Left lung (tissue), 10 donors: ENCODE results near the gene DUS1L. TPM values are rescaled to one million over a fixed set of nuclear protein-coding genes. Genes with fewer than 3 reads are reported as not detected.

Experiments used
- ATAC-seq: fragments of 200-7000 bp; cut with Tn5 transposase; one replicate; pipeline ENCODE4 v1.9.1; 2020; ENCODE audit warnings: moderate library complexity
- DNase-seq, 4 donors: peaks; one replicate each; pipeline ENCODE4 v3.0.0-alpha.2; 2013 to 2020
- H3K27ac ChIP-seq, 2 donors: fragments of 200-600 bp; sonication (generic) in 1 of 2; one replicate each; pipeline versions ENCODE4 v1.5.0 to v1.8.0; 2020 to 2021
- H3K27me3 ChIP-seq, 2 donors: fragments of 200-600 bp; sonication (generic) in 1 of 2; one replicate each; pipeline versions ENCODE4 v1.5.0 to v1.8.0; 2020 to 2021
- H3K36me3 ChIP-seq, 2 donors: fragments of 200-600 bp; sonication (generic) in 1 of 2; one replicate each; pipeline versions ENCODE4 v1.5.0 to v1.8.0; 2020 to 2021
- H3K4me1 ChIP-seq, 2 donors: fragments of 200-600 bp; one replicate each; pipeline ENCODE4 v1.8.0; 2021
- H3K4me3 ChIP-seq, 2 donors: fragments of 200-600 bp; sonication (generic) in 1 of 2; one replicate each; pipeline versions ENCODE4 v1.5.0 to v1.8.0; 2020 to 2021; ENCODE audit warnings: mild to moderate bottlenecking in 1 of 2
- H3K9me3 ChIP-seq, 2 donors: fragments of 200-600 bp; sonication (generic) in 1 of 2; one replicate each; pipeline versions ENCODE4 v1.5.0 to v1.8.0; 2020 to 2021
- CTCF ChIP-seq, 2 donors: fragments of 200-600 bp; sonication (generic) in 1 of 2; IDR thresholded peaks; one replicate each; pipeline versions ENCODE4 v1.5.0 to v1.8.0; 2021; ENCODE audit warnings: antibody characterized with exemption in 2 of 2
- intact Hi-C, 2 donors: fragments of 100-400 bp; cut with DNase I; formaldehyde crosslinking; loops; one replicate each; pipeline versions ENCODE4 v1.11.2 to v1.14.2; 2022
- polyA plus RNA-seq, 6 donors: library from polyadenylated mRNA; unstranded; fragments of 120-200 nt; gene quantifications; one replicate each; pipeline ENCODE4 v1.2.1, GENCODE V29; 2013; ENCODE audit not compliant: insufficient read length in 6 of 6
- total RNA-seq, 2 donors: library from RNA; stranded (reverse); fragmentation: NEBNext Ultra II Directional; extraction: Animal tissue kit (Norgen Biotek cat#: 25700); gene quantifications; one replicate each; pipeline ENCODE4 v1.2.1, GENCODE V29; 2021
- donor health status: DM: no; HTN: yes; CAD: no.
- donor health status: DM: no; HTN: no; CAD: no.

DUS1L gene
- total and polyA plus RNA-seq, 8 donors, result 55.7 to 103 (median 74.0) TPM

- Histone ChIP-seq H3K4me1 (peaks cover 12 to 20% of the 10 kb centered on the region in 2 donors), H3K4me3 (no peak overlapping the region), H3K27me3 (no peaks in the 10 kb centered on the region), H3K27ac (no peak overlapping the region), H3K36me3 (peaks cover 0 to 80% of the 10 kb centered on the region in 2 donors), H3K9me3 (no peaks in the 10 kb centered on the region)
- DNase-seq, result peak in 1 of 4 donors; percentile 78
- no peak for ATAC-seq
- intact Hi-C loops, result no loop called here
- no peak for TF ChIP-seq CTCF (IDR thresholded peaks at IDR 0.05)
These were observed 5.0 kb downstream of the DUS1L start for GRCh38 chr17:82060614-82061013.

- ATAC-seq (no peak), DNase-seq (peak in 1 of 4 donors; percentile 63)
- Histone ChIP-seq H3K27ac (no peak overlapping the region), H3K27me3 (no peaks in the 10 kb centered on the region), H3K4me1 (peaks cover 12 to 17% of the 10 kb centered on the region in 2 donors), H3K36me3 (peaks cover 0 to 87% of the 10 kb centered on the region in 2 donors), H3K9me3 (no peaks in the 10 kb centered on the region), H3K4me3 (no peak overlapping the region)
- intact Hi-C loops, result no loop called here
- TF ChIP-seq CTCF (IDR thresholded peaks at IDR 0.05), result no peak
These were observed 5.6 kb downstream of the DUS1L start for GRCh38 chr17:82060001-82060380.

DNA sequence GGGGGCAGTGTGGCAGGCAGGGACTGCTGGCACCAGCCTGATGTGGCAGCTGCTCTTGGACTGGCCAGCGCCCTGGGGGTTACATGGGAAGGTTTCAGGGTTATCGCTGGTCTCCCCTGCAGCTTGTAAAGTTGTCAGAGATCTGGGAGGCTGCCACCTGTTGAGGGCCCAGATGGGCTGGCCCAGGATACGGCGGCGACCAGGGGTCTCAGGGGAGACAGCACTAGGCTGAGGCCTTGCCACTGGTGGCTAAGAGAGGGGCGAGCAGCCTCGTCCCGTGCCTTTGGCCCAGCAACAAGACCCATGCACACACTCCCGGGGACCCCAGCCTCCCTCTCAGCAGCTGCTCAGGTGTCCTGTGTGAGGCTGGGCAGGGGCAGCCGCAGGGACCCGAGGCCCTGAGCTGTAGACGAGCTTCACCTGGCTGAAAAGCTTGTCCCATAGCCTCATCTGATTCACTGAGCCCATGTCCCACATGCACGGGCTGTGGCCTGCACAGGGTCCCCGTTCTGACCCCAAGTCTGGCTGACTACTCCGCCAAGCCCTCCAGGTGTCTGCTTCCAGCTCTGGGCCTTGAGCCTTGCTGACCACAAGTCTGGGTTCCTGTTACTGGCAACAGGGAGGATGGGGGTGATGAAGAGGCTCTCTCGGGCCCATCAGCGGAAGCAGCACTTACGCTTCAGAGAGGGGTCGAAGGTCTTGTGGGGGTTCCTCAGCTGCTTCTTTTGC, 6.2 kb downstream of the DUS1L start:
- Histone ChIP-seq H3K36me3 (peaks cover 0 to 92% of the 10 kb centered on the region in 2 donors), H3K27ac (no peak overlapping the region), H3K27me3 (no peaks in the 10 kb centered on the region), H3K9me3 (no peaks in the 10 kb centered on the region), H3K4me3 (no peak overlapping the region), H3K4me1 (peaks cover 6 to 12% of the 10 kb centered on the region in 2 donors)
- ATAC-seq (no peak), DNase-seq (peak in 1 of 4 donors; percentile 50)
- intact Hi-C loops, result no loop called here
- TF ChIP-seq CTCF (IDR thresholded peaks at IDR 0.05), result no peak

DNA sequence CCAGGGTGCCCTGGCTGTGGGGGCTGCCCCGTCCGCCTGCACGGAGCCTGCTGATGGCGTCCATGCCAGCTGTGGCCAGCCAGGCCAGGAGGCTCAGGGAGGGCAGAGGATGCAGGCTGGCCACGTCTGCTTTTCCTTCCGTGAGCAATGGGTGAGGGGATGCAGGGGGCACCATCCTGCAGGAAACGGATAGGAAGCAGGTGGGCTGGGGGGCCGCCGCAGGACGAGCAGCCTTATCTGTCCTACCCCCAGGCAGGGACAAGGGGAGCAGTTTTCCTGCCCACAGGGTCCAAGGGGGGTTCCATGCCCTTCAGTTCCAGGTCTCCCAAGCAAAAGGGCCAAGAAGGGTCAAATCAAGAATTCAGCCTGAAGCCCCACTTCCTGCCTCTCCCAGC, 6.8 kb downstream of the DUS1L start:
- H3K27ac ChIP-seq, result no peak overlapping the region
- no peak for TF ChIP-seq CTCF (IDR thresholded peaks at IDR 0.05)
- H3K4me3 ChIP-seq, result no peak overlapping the region
- intact Hi-C loops, result no loop called here
- ATAC-seq, result no peak
- no peaks in the 10 kb centered on the region for H3K27me3 ChIP-seq
- peak in 1 of 4 donors; percentile 44 for DNase-seq
- H3K9me3 ChIP-seq, result no peaks in the 10 kb centered on the region
- H3K36me3 ChIP-seq, result peaks cover 0 to 98% of the 10 kb centered on the region in 2 donors
- peaks cover 1 to 8% of the 10 kb centered on the region in 2 donors for H3K4me1 ChIP-seq

- Histone ChIP-seq H3K4me3 (no peak overlapping the region), H3K4me1 (peaks cover 0 to 8% of the 10 kb centered on the region in 2 donors), H3K9me3 (no peaks in the 10 kb centered on the region), H3K27ac (no peak overlapping the region), H3K36me3 (peaks cover 0 to 99% of the 10 kb centered on the region in 2 donors), H3K27me3 (no peaks in the 10 kb centered on the region)
- no peak for TF ChIP-seq CTCF (IDR thresholded peaks at IDR 0.05)
- intact Hi-C loops, result no loop called here
- ATAC-seq (no peak), DNase-seq (peak in 1 of 4 donors; percentile 54)
These were observed 7.3 kb downstream of the DUS1L start for GRCh38 chr17:82058230-82058854.
